ENCODE results near the gene TEX52.

DNA sequence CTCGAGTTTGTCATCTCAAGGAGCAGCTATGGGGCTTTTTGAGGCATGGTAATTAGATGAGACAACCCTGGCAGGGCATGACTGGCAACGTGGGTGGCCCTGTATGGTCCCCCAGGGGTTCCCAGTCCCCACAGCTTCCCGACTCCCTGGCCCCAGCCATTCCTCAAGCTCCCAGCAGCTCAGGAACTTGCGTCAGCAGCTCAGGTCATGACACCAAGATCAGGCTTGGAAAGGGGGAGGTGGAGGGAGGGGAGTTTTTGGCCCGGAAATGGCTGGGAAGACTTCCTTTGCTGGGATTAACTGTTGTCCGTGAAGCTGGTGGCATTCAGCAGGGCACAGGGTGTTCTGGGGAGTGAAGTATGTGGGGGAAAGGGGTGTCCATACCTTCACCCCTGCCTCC lies 11.6 kb downstream of the TEX52 start:
- TF ChIP-seq CTCF (IDR thresholded peaks at IDR 0.05) (no peak), EP300 (IDR thresholded peaks at IDR 0.05; ENCODE audit: low read depth) (no peak), POLR2AphosphoS5 (IDR thresholded peaks at IDR 0.05) (no peak), POLR2A (IDR thresholded peaks at IDR 0.05) (no peak)
